Spleen (tissue), 11 donors: ENCODE results near the gene SREBF2. TPM values are rescaled to one million over a fixed set of nuclear protein-coding genes. Genes with fewer than 3 reads are reported as not detected.

Experiments
- DNase-seq: peaks from one replicate; pipeline ENCODE4 v3.0.0-alpha.2; 2020
- H3K27ac ChIP-seq, 8 donors: fragments of 200-600 bp; sonication (generic) in 7 of 8; 1 replicate in 4 of 8; 2 replicates in 4 of 8; pipeline versions ENCODE4 v1.5.0 to v1.8.0; 2016 to 2021; ENCODE audit warnings: inconsistent platforms in 4 of 8, mild to moderate bottlenecking in 4 of 8, moderate library complexity in 1 of 8
- H3K27me3 ChIP-seq, 7 donors: fragments of 200-600 bp; sonication (generic) in 6 of 7; replicated peaks in 1 of 7; 1 replicate in 4 of 7; 2 replicates in 3 of 7; pipeline versions ENCODE4 v1.5.0 to v1.8.0; 2016 to 2021; ENCODE audit warnings: inconsistent platforms in 3 of 7, mild to moderate bottlenecking in 1 of 7
- H3K36me3 ChIP-seq, 6 donors: fragments of 200-600 bp; sonication (generic) in 5 of 6; 1 replicate in 4 of 6; 2 replicates in 2 of 6; pipeline versions ENCODE4 v1.5.0 to v1.8.0; 2016 to 2021; ENCODE audit warnings: inconsistent platforms in 2 of 6
- H3K4me1 ChIP-seq, 6 donors: fragments of 200-600 bp; sonication (generic) in 5 of 6; 1 replicate in 3 of 6; 2 replicates in 3 of 6; pipeline versions ENCODE4 v1.5.0 to v1.8.0; 2016 to 2021; ENCODE audit warnings: inconsistent platforms in 3 of 6
- H3K4me3 ChIP-seq, 8 donors: fragments of 200-600 bp; sonication (generic) in 7 of 8; 1 replicate in 4 of 8; 2 replicates in 4 of 8; pipeline versions ENCODE4 v1.5.0 to v1.8.0; 2016 to 2021; ENCODE audit warnings: inconsistent platforms in 4 of 8, mild to moderate bottlenecking in 4 of 8, moderate library complexity in 2 of 8
- H3K9me3 ChIP-seq, 8 donors: fragments of 200-600 bp; sonication (generic) in 7 of 8; 1 replicate in 4 of 8; 2 replicates in 4 of 8; pipeline versions ENCODE4 v1.5.0 to v1.8.0; 2016 to 2021; ENCODE audit warnings: inconsistent platforms in 4 of 8
- POLR2A ChIP-seq, 3 donors: fragments of 450-650 bp; IDR thresholded peaks; one replicate each; pipeline ENCODE4 v1.5.1; 2017; ENCODE audit warnings: antibody characterized with exemption in 3 of 3, mild to moderate bottlenecking in 1 of 3
- POLR2AphosphoS5 ChIP-seq, 3 donors: sonication (generic); formaldehyde crosslinking; IDR thresholded peaks; one replicate each; pipeline ENCODE4 v1.5.1; 2017; ENCODE audit warnings: antibody characterized with exemption in 3 of 3
- WGBS, 5 donors: extraction: QIAGEN DNeasy Blood & Tissue Kit in 3 of 5; methylation state at CpG; one replicate each; pipeline versions ENCODE4 v1.1.5 to v1.1.7; 2013 to 2018; 5-methylcytosine and 5-hydroxymethylcytosine counted together
- intact Hi-C: fragments of 100-400 bp; cut with DNase I; formaldehyde crosslinking; loops from one replicate; pipeline ENCODE4 v1.15.0; 2023; ENCODE audit warnings: low total_unique reads
- polyA plus RNA-seq, 3 donors: library from polyadenylated mRNA; stranded (reverse); fragments of 200-250 nt; gene quantifications; one replicate each; pipeline ENCODE4 v1.2.1, GENCODE V29; 2013
- total RNA-seq, 7 donors: library from RNA; depleted of rRNA in 3 of 7; stranded (reverse); fragments of >200 nt in 3 of 7; fragmentation: NEBNext Ultra II Directional in 4 of 7; extraction: Animal tissue kit (Norgen Biotek cat#: 25700) in 4 of 7; gene quantifications; one replicate each; pipeline versions ENCODE4 v1.1.0 to v1.2.1, GENCODE V29; 2016 to 2021
- TF ChIP-seq, protein P1 (sequence below), 11 experiments: fragments of 200-600 bp in 7 of 11; fragments of 450-650 bp in 4 of 11; sonication (generic) in 4 of 11; IDR thresholded peaks in 8 of 11; conservative IDR thresholded peaks in 3 of 11; 1 replicate in 7 of 11; 2 replicates in 4 of 11; pipeline versions ENCODE4 v1.4.0 to v1.8.0; 2016 to 2021; ENCODE audit warnings: antibody characterized with exemption in 11 of 11, inconsistent platforms in 4 of 11, mild to moderate bottlenecking in 1 of 11
- donor health status: healthy with polysubstance abuse.
- donor health status: DM: no; HTN: no; CAD: no; lungs with moderate emphysema.
- donor health status: DM: no; HTN: no; CAD: no.
- donor health status: Bipolar disorder and iron deficiency.
- donor health status: healthy.
- donor health status: DM: no; HTN: no; CAD: no.
- donor health status: DM: yes; HTN: yes; CAD: no.

SREBF2 gene
- total and polyA plus RNA-seq, 10 donors = 19.4 to 104 (median 63.3) TPM

DNA sequence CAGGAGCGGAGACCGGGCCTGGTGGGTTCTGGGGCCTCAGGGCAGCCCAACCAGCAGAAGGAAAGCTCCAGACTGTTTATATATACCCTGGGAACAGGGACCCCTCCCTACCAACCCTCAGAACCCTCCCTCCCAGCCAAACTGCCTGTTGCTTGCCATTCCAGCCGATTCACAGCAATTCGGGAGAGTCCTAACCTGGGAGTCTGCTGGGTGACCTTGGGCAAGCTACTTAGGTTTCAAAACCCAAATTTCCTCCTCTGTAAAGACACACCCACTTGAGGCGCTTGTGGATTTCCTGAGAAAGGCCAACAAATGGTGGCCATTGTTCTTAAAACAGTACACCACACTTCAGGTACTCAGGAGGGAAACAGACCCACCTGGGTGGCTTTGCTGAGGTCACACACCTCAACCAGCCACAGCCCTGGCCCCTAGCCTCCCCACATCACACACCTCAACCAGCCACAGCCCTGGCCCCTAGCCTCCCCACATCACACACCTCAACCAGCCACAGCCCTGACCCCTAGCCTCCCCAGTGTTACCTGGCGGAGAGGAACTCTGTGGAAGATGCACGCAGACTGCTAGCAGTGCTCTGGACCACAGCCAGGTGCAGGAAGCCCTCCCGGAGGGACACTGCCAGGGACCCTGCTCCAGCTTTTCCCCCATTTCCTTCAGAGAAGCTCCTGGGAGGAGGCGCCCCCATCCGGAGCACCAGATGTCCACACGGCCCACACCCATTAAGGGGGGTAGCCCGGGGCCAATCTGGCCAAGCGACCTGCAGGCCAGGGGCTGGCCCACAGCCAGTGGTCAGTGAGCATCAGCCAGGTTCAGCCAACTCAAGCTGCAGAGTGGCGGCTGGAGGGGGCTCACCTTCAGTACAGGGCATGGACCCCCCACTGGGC lies 75.8 kb downstream of the SREBF2 start:
- whole genome bisulfite sequencing, 5 donors = 55 to 70% (median 64%) methylated on average over 13 to 14 of the region's 14 CpGs
- no peak for DNase-seq
- TF ChIP-seq, protein P1, sequence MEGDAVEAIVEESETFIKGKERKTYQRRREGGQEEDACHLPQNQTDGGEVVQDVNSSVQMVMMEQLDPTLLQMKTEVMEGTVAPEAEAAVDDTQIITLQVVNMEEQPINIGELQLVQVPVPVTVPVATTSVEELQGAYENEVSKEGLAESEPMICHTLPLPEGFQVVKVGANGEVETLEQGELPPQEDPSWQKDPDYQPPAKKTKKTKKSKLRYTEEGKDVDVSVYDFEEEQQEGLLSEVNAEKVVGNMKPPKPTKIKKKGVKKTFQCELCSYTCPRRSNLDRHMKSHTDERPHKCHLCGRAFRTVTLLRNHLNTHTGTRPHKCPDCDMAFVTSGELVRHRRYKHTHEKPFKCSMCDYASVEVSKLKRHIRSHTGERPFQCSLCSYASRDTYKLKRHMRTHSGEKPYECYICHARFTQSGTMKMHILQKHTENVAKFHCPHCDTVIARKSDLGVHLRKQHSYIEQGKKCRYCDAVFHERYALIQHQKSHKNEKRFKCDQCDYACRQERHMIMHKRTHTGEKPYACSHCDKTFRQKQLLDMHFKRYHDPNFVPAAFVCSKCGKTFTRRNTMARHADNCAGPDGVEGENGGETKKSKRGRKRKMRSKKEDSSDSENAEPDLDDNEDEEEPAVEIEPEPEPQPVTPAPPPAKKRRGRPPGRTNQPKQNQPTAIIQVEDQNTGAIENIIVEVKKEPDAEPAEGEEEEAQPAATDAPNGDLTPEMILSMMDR (IDR thresholded peaks at IDR 0.05 in 8 of 11, conservative IDR thresholded peaks at IDR 0.05 in 3 of 11) = no peak
- TF ChIP-seq POLR2A (IDR thresholded peaks at IDR 0.05) (no peak), POLR2AphosphoS5 (IDR thresholded peaks at IDR 0.05) (no peak)
- H3K27me3 ChIP-seq = peaks cover 4 to 49% (median 43%) of the 10 kb centered on the region in 7 donors
- peaks cover 0 to 44% (median 32%) of the 10 kb centered on the region in 6 donors for H3K36me3 ChIP-seq
- H3K4me3 ChIP-seq = no peak overlapping the region
- H3K9me3 ChIP-seq = no peaks in the 10 kb centered on the region
- H3K27ac ChIP-seq = peak overlapping the region in 3 of 8 donors; percentile 19 to 74 (median 19)
- peaks cover 22 to 63% (median 40%) of the 10 kb centered on the region in 6 donors for H3K4me1 ChIP-seq
- intact Hi-C loops = no loop called here

DNA sequence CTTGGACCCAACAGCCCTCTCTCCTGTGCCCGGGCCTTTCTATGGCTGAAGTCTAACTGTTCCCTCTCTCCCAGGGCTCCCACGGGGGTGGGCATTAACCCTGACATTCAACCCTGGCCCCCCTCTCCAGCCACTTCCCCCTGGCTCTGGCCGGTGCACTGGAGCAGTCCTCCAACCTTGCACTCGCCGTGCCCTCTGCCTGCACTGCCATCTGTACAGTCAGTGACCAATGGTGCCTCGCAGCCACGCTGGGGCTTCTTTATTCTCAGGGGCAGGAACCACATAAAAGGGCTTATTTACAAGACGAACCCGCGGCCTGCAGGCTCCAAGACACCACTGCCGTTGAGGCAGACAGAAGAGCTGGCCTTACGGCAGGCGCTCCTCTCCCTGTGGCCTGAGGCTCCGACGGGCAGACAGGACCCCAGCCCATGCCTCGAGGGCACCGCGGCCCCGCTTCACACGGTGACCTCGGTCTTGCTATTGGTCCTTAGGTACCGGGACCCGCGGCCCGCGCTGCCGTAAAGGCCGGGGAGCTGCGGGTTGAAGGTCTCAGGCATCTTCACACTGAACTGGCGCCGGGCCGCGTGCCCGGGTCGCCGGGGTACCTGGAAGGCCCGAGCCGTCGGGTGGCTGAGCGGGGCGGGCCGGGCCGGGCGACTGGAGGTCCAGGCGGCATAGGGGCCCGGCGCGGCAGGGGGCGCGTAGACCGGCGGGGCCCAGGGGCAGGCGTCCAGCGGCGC lies 76.6 kb downstream of the SREBF2 start:
- peaks cover 22 to 70% (median 44%) of the 10 kb centered on the region in 6 donors for H3K4me1 ChIP-seq
- peak overlapping the region in 6 of 8 donors; percentile 23 to 68 (median 38) for H3K4me3 ChIP-seq
- H3K27me3 ChIP-seq = peaks cover 4 to 57% (median 50%) of the 10 kb centered on the region in 7 donors
- peaks cover 0 to 36% (median 24%) of the 10 kb centered on the region in 6 donors for H3K36me3 ChIP-seq
- intact Hi-C loops = no loop called here
- TF ChIP-seq, protein P1 (IDR thresholded peaks at IDR 0.05 in 8 of 11, conservative IDR thresholded peaks at IDR 0.05 in 3 of 11) = no peak
- TF ChIP-seq POLR2AphosphoS5 (IDR thresholded peaks at IDR 0.05) = peak in 1 of 3 donors; percentile 31
- TF ChIP-seq POLR2A (IDR thresholded peaks at IDR 0.05) = no peak
- 26 to 31% (median 28%) methylated on average over 24 to 55 of the region's 55 CpGs for WGBS, 5 donors
- H3K27ac ChIP-seq = peak overlapping the region in 1 of 8 donors; percentile 74
- no peaks in the 10 kb centered on the region for H3K9me3 ChIP-seq
- no peak for DNase-seq

DNA sequence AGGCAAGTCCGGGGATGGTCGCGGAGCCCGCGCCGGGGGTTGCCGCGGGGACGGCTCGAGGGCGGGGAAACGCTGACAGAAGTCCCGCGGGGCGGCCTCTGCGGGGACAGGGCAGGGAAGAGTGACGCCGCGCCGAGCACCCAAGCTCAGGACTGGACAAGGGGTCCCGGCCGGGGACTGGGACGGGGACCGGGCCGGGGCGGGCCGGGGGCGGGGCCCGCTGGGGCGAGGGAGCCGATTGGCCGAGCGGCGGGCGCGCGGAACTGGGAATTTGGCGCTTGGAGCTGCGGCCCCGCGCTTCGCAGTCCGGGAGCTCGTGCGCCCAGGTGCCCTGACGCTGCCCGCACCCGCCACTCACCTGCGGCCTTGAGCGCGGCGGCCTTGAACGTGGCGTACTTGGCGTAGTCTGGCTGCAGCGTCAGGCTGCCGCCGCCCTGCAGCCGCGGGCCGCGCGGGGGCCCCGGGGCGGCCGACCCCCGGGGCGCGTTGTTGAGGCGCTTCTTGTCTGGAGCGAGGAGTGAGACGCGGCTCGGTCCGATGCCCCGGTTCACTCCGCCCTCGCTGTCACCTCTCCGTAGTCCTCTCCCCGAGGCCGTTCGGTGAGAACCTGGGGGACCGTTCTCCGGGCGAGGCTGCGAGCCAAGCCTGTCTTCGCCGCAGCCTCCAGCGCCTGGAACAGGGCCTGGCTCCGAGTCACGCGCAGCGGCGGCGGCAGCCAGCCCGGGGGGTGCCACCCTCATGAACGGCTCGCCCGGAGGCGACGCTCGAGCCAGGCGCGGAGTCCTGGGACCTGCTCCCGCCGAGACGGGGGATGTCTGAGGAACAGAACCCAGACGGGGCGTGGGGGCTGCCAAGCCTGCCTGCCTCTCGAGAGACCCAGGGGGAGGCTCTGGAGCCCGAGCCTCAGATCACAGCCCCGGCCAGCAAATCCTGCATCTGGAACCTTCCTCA lies 77.4 kb downstream of the SREBF2 start:
- Histone ChIP-seq H3K4me1 (peaks cover 25 to 78% (median 51%) of the 10 kb centered on the region in 6 donors), H3K27me3 (peaks cover 4 to 66% (median 58%) of the 10 kb centered on the region in 7 donors), H3K36me3 (peaks cover 0 to 28% (median 16%) of the 10 kb centered on the region in 6 donors), H3K4me3 (peak overlapping the region; percentile 7 to 68 (median 37)), H3K9me3 (no peaks in the 10 kb centered on the region), H3K27ac (peak overlapping the region in 1 of 8 donors; percentile 74)
- intact Hi-C loops = no loop called here
- no peak for DNase-seq
- 1 to 8% (median 2%) methylated on average over 9 to 112 of the region's 112 CpGs for WGBS, 5 donors
- TF ChIP-seq POLR2A (IDR thresholded peaks at IDR 0.05) = no peak
- TF ChIP-seq, protein P1 (IDR thresholded peaks at IDR 0.05 in 8 of 11, conservative IDR thresholded peaks at IDR 0.05 in 3 of 11) = no peak
- TF ChIP-seq POLR2AphosphoS5 (IDR thresholded peaks at IDR 0.05) = peak in 1 of 3 donors; percentile 37
